Liver (tissue), 9 donors: ENCODE measurements around the gene KRTAP5-1. TPM values are rescaled to one million over a fixed set of nuclear protein-coding genes. Genes with fewer than 3 reads are reported as not detected.

Experiments
- DNase-seq: peaks from one replicate; pipeline ENCODE4 v3.0.0-alpha.2; 2017; ENCODE audit warnings: low spot score
- H3K27ac ChIP-seq, 2 donors: one replicate each; pipeline ENCODE4 v1.7.0; 2013; ENCODE audit warnings: inconsistent platforms in 2 of 2, low read length in 2 of 2, control low read depth in 1 of 2, low read depth in 1 of 2, mild to moderate bottlenecking in 1 of 2
- H3K27me3 ChIP-seq, 4 donors: one replicate each; pipeline versions ENCODE4 v1.6.1 to v1.7.0; 2013; ENCODE audit warnings: low read length in 3 of 4, inconsistent platforms in 1 of 4, mild to moderate bottlenecking in 1 of 4, moderate library complexity in 1 of 4; ENCODE audit not compliant: control insufficient read depth in 4 of 4, insufficient read depth in 4 of 4
- H3K36me3 ChIP-seq, 4 donors: one replicate each; pipeline versions ENCODE4 v1.6.1 to v1.7.0; 2013; ENCODE audit warnings: low read length in 3 of 4, mild to moderate bottlenecking in 3 of 4, low read depth in 1 of 4, moderate library complexity in 1 of 4; ENCODE audit not compliant: control insufficient read depth in 4 of 4, insufficient read depth in 3 of 4
- H3K4me1 ChIP-seq, 4 donors: one replicate each; pipeline versions ENCODE4 v1.6.1 to v1.7.0; 2013; ENCODE audit warnings: low read length in 3 of 4, mild to moderate bottlenecking in 3 of 4, moderate library complexity in 1 of 4; ENCODE audit not compliant: control insufficient read depth in 4 of 4, insufficient read depth in 4 of 4
- H3K4me3 ChIP-seq, 3 donors: one replicate each; pipeline versions ENCODE4 v1.6.1 to v1.7.0; 2013; ENCODE audit warnings: low read length in 3 of 3, control low read depth in 1 of 3, low read depth in 1 of 3, mild to moderate bottlenecking in 1 of 3
- H3K9ac ChIP-seq, 2 donors: one replicate each; pipeline ENCODE4 v1.7.0; 2013; ENCODE audit warnings: low read length in 2 of 2, mild to moderate bottlenecking in 2 of 2, moderate library complexity in 2 of 2, control low read depth in 1 of 2, low read depth in 1 of 2
- H3K9me3 ChIP-seq, 4 donors: one replicate each; pipeline versions ENCODE4 v1.6.1 to v1.7.0; 2013; ENCODE audit warnings: low read length in 3 of 4; ENCODE audit not compliant: control insufficient read depth in 4 of 4
- ATF3 ChIP-seq: IDR thresholded peaks from 2 replicates; pipeline ENCODE4 v1.6.1; 2016; ENCODE audit warnings: antibody characterized with exemption
- EGR1 ChIP-seq, 2 donors: IDR thresholded peaks; 2 replicates each; pipeline ENCODE4 v1.6.1; 2016 to 2018; ENCODE audit warnings: antibody characterized with exemption in 2 of 2, low read depth in 2 of 2
- FOXA1 ChIP-seq: IDR thresholded peaks from 2 replicates; pipeline ENCODE4 v1.6.1; 2016; ENCODE audit warnings: antibody characterized with exemption
- FOXA2 ChIP-seq: IDR thresholded peaks from 2 replicates; pipeline ENCODE4 v1.6.1; 2016; ENCODE audit warnings: antibody characterized with exemption
- HNF4A ChIP-seq, 2 donors: conservative IDR thresholded peaks; 2 replicates each; pipeline ENCODE4 v1.6.1; 2016; ENCODE audit warnings: antibody characterized with exemption in 2 of 2, mild to moderate bottlenecking in 2 of 2
- HNF4G ChIP-seq: IDR thresholded peaks from 2 replicates; pipeline ENCODE4 v1.6.1; 2016; ENCODE audit warnings: antibody characterized with exemption
- JUND ChIP-seq, 2 donors: IDR thresholded peaks; 2 replicates each; pipeline ENCODE4 v1.6.1; 2016; ENCODE audit warnings: antibody characterized with exemption in 2 of 2
- RAD21 ChIP-seq, 2 donors: IDR thresholded peaks; 2 replicates each; pipeline ENCODE4 v1.6.1; 2016; ENCODE audit warnings: antibody characterized with exemption in 2 of 2, mild to moderate bottlenecking in 2 of 2
- RXRA ChIP-seq, 2 donors: IDR thresholded peaks; 2 replicates each; pipeline ENCODE4 v1.6.1; 2017 to 2018; ENCODE audit warnings: antibody characterized with exemption in 2 of 2, mild to moderate bottlenecking in 1 of 2
- SP1 ChIP-seq: IDR thresholded peaks from 2 replicates; pipeline ENCODE4 v1.6.1; 2018; ENCODE audit warnings: antibody characterized with exemption, mild to moderate bottlenecking
- TAF1 ChIP-seq: conservative IDR thresholded peaks from 2 replicates; pipeline ENCODE4 v1.6.1; 2016; ENCODE audit warnings: antibody characterized with exemption, mild to moderate bottlenecking
- YY1 ChIP-seq: IDR thresholded peaks from 2 replicates; pipeline ENCODE4 v1.6.1; 2016; ENCODE audit warnings: antibody characterized with exemption, mild to moderate bottlenecking
- whole genome bisulfite sequencing: extraction: QIAGEN DNeasy Blood & Tissue Kit; methylation state at CpG from one replicate; pipeline ENCODE4 v1.1.7; 2013; 5-methylcytosine and 5-hydroxymethylcytosine counted together
- polyA plus RNA-seq, 2 donors: library from polyadenylated mRNA; stranded (reverse) in 1 of 2; unstranded in 1 of 2; fragments of 200-250 nt in 1 of 2; fragments of >200 nt in 1 of 2; fragmentation: Nextera tagmentation in 1 of 2; extraction: Ambion mirVana in 1 of 2; gene quantifications; one replicate each; pipeline versions ENCODE4 v1.2.1 to v1.2.3, GENCODE V29; 2013 to 2015
- total RNA-seq, 2 donors: library from RNA; depleted of rRNA; stranded (reverse); fragments of >200 nt; gene quantifications; one replicate each; pipeline ENCODE4 v1.2.3, GENCODE V29; 2014
- TF ChIP-seq, protein P1 (sequence below): IDR thresholded peaks from 2 replicates; pipeline ENCODE4 v1.6.1; 2016; ENCODE audit warnings: antibody characterized with exemption
- TF ChIP-seq, protein P2 (sequence below): IDR thresholded peaks from 2 replicates; pipeline ENCODE4 v1.6.1; 2016; ENCODE audit warnings: antibody characterized with exemption
- TF ChIP-seq, protein P3 (sequence below): IDR thresholded peaks from 2 replicates; pipeline ENCODE4 v1.6.1; 2016; ENCODE audit warnings: antibody characterized with exemption, mild to moderate bottlenecking
- TF ChIP-seq, protein P4 (sequence below): fragments of 150-350 bp; IDR thresholded peaks from 2 replicates; pipeline ENCODE4 v1.5.1; 2017; ENCODE audit warnings: improper control_type of control experiment, low read depth, low read length; ENCODE audit not compliant: missing input control
- donor health status: healthy.
- donor health status: healthy.
- donor health status: healthy.
- donor health status: healthy.
- donor health status: healthy.

Gene KRTAP5-1
- total and polyA plus RNA-seq, 4 donors = not detected

DNA sequence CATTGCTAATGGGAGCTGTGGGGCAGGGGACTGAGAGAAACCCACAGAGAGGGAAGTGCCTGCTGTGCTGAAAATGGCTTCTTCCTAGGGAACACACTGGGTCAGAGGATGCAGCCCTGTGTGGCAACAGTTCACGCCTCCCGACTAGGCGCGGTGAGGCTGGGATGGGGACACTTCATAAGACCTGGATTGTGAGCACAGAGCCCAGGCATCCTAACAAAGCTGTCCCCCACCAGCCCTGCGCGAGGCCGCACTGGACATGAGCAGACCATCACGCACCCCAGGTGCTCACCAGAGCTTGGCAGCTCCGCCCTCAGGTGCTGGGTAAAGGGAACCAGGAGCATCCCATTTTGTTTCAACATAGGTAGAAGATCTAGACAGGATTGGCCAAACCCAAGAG, 38.6 kb upstream of the KRTAP5-1 start:
- WGBS = 68% methylated on average over 9 of the region's 9 CpGs
- TF ChIP-seq YY1 (no peak), EGR1 (IDR thresholded peaks at IDR 0.05; ENCODE audit: low read depth in 2 of 2) (no peak), HNF4A (conservative IDR thresholded peaks at IDR 0.05) (no peak), FOXA1 (no peak), RXRA (IDR thresholded peaks at IDR 0.05) (no peak), HNF4G (no peak), FOXA2 (no peak), SP1 (no peak), ATF3 (no peak), JUND (IDR thresholded peaks at IDR 0.05) (no peak)
- TF ChIP-seq, protein P1, sequence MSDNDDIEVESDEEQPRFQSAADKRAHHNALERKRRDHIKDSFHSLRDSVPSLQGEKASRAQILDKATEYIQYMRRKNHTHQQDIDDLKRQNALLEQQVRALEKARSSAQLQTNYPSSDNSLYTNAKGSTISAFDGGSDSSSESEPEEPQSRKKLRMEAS = no peak
- TF ChIP-seq, protein P2, sequence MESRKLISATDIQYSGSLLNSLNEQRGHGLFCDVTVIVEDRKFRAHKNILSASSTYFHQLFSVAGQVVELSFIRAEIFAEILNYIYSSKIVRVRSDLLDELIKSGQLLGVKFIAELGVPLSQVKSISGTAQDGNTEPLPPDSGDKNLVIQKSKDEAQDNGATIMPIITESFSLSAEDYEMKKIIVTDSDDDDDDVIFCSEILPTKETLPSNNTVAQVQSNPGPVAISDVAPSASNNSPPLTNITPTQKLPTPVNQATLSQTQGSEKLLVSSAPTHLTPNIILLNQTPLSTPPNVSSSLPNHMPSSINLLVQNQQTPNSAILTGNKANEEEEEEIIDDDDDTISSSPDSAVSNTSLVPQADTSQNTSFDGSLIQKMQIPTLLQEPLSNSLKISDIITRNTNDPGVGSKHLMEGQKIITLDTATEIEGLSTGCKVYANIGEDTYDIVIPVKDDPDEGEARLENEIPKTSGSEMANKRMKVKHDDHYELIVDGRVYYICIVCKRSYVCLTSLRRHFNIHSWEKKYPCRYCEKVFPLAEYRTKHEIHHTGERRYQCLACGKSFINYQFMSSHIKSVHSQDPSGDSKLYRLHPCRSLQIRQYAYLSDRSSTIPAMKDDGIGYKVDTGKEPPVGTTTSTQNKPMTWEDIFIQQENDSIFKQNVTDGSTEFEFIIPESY = no peak
- TF ChIP-seq, protein P3, sequence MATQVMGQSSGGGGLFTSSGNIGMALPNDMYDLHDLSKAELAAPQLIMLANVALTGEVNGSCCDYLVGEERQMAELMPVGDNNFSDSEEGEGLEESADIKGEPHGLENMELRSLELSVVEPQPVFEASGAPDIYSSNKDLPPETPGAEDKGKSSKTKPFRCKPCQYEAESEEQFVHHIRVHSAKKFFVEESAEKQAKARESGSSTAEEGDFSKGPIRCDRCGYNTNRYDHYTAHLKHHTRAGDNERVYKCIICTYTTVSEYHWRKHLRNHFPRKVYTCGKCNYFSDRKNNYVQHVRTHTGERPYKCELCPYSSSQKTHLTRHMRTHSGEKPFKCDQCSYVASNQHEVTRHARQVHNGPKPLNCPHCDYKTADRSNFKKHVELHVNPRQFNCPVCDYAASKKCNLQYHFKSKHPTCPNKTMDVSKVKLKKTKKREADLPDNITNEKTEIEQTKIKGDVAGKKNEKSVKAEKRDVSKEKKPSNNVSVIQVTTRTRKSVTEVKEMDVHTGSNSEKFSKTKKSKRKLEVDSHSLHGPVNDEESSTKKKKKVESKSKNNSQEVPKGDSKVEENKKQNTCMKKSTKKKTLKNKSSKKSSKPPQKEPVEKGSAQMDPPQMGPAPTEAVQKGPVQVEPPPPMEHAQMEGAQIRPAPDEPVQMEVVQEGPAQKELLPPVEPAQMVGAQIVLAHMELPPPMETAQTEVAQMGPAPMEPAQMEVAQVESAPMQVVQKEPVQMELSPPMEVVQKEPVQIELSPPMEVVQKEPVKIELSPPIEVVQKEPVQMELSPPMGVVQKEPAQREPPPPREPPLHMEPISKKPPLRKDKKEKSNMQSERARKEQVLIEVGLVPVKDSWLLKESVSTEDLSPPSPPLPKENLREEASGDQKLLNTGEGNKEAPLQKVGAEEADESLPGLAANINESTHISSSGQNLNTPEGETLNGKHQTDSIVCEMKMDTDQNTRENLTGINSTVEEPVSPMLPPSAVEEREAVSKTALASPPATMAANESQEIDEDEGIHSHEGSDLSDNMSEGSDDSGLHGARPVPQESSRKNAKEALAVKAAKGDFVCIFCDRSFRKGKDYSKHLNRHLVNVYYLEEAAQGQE = no peak
- TF ChIP-seq, protein P4, sequence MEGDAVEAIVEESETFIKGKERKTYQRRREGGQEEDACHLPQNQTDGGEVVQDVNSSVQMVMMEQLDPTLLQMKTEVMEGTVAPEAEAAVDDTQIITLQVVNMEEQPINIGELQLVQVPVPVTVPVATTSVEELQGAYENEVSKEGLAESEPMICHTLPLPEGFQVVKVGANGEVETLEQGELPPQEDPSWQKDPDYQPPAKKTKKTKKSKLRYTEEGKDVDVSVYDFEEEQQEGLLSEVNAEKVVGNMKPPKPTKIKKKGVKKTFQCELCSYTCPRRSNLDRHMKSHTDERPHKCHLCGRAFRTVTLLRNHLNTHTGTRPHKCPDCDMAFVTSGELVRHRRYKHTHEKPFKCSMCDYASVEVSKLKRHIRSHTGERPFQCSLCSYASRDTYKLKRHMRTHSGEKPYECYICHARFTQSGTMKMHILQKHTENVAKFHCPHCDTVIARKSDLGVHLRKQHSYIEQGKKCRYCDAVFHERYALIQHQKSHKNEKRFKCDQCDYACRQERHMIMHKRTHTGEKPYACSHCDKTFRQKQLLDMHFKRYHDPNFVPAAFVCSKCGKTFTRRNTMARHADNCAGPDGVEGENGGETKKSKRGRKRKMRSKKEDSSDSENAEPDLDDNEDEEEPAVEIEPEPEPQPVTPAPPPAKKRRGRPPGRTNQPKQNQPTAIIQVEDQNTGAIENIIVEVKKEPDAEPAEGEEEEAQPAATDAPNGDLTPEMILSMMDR = no peak
- Histone ChIP-seq H3K4me3 (no peak overlapping the region), H3K4me1 (peaks cover 0 to 1% (median 0%) of the 10 kb centered on the region in 4 donors), H3K27me3 (peaks cover 0 to 3% (median 0%) of the 10 kb centered on the region in 4 donors), H3K27ac (no peak overlapping the region), H3K9me3 (no peaks in the 10 kb centered on the region), H3K36me3 (no peaks in the 10 kb centered on the region), H3K9ac (no peak overlapping the region)
- DNase-seq = no peak

- no peak within 1 kb of the TSS for H3K4me3 ChIP-seq
- H3K27ac ChIP-seq = no peak within 1 kb of the TSS
- no peak for DNase-seq
- H3K9ac ChIP-seq = no peak within 1 kb of the TSS
- H3K4me1 ChIP-seq = no peaks in the 10 kb centered on the region
- H3K27me3 ChIP-seq = peaks cover 0 to 3% (median 0%) of the 10 kb centered on the region in 4 donors
- 22% methylated on average over 1 of the region's 1 CpG for WGBS
- no peaks in the 10 kb centered on the region for H3K9me3 ChIP-seq
- no peaks in the 10 kb centered on the region for H3K36me3 ChIP-seq
- TF ChIP-seq, protein P4 = no peak
- no peak for TF ChIP-seq RAD21 (IDR thresholded peaks at IDR 0.05)
- no peak for TF ChIP-seq TAF1
- TF ChIP-seq, protein P3 = no peak
- no peak for TF ChIP-seq ATF3
- TF ChIP-seq HNF4G = no peak
- no peak for TF ChIP-seq EGR1 (IDR thresholded peaks at IDR 0.05; ENCODE audit: low read depth in 2 of 2)
- TF ChIP-seq YY1 = no peak
Observed at GRCh38 chr11:1622086-1622485, 37.0 kb upstream of the KRTAP5-1 start, which contains the start of gene KRTAP5-4. KRTAP5-4 (minus strand) TSS chr11:1622138; CDS start chr11:1622093, 45 bp downstream.
